GM12878 (cell line): ENCODE data around the gene SERPINB8. TPM values are rescaled to one million over a fixed set of nuclear protein-coding genes. Genes with fewer than 3 reads are reported as not detected.

Source experiments
- BCL11A ChIP-seq: IDR thresholded peaks from 2 replicates; pipeline ENCODE4 v1.6.1; 2011; ENCODE audit warnings: low read depth, low read length
- CBFB ChIP-seq: IDR thresholded peaks from 2 replicates; pipeline ENCODE4 v1.6.1; 2016; ENCODE audit warnings: antibody characterized with exemption, low read depth
- CBX3 ChIP-seq: fragments of 200-600 bp; sonication (generic); IDR thresholded peaks from 2 replicates; pipeline ENCODE4 v1.6.1; 2016; ENCODE audit warnings: low read depth, borderline replicate concordance
- CREB1 ChIP-seq: IDR thresholded peaks from 2 replicates; pipeline ENCODE4 v1.6.1; 2012; ENCODE audit warnings: low read depth, mild to moderate bottlenecking, inconsistent platforms
- EGR1 ChIP-seq, 2 experiments: IDR thresholded peaks; 1 replicate in 1 of 2; 2 replicates in 1 of 2; pipeline ENCODE4 v1.6.1; 2011 to 2012; ENCODE audit warnings: low read depth in 2 of 2, low read length in 2 of 2, borderline replicate concordance in 1 of 2, mild to moderate bottlenecking in 1 of 2, moderate library complexity in 1 of 2
- ETV6 ChIP-seq, 2 experiments: fragments of 450-650 bp in 1 of 2; IDR thresholded peaks in 1 of 2; conservative IDR thresholded peaks in 1 of 2; 2 replicates each; pipeline ENCODE4 v1.6.1; 2014; ENCODE audit warnings: antibody characterized with exemption in 1 of 2, borderline replicate concordance in 1 of 2, low read depth in 1 of 2, mild to moderate bottlenecking in 1 of 2, moderate library complexity in 1 of 2
- GATAD2B ChIP-seq: fragments of 450-650 bp; conservative IDR thresholded peaks from 2 replicates; pipeline ENCODE4 v1.6.1; 2017; ENCODE audit warnings: low read depth, mild to moderate bottlenecking, moderate library complexity
- HDGF ChIP-seq: fragments of 450-650 bp; IDR thresholded peaks from 2 replicates; pipeline ENCODE4 v1.6.1; 2016; ENCODE audit warnings: antibody characterized with exemption
- IKZF1 ChIP-seq: fragments of 450-650 bp; conservative IDR thresholded peaks from 2 replicates; pipeline ENCODE4 v1.6.1; 2017; ENCODE audit warnings: antibody characterized with exemption, mild to moderate bottlenecking
- IRF4 ChIP-seq: IDR thresholded peaks from 2 replicates; pipeline ENCODE4 v1.6.1; 2011; ENCODE audit warnings: low read depth, low read length
- MEF2A ChIP-seq: IDR thresholded peaks from 2 replicates; pipeline ENCODE4 v1.6.1; 2011; ENCODE audit warnings: low read depth, mild to moderate bottlenecking, low read length, moderate library complexity; ENCODE audit not compliant: insufficient read depth
- MEF2B ChIP-seq: fragments of 450-650 bp; IDR thresholded peaks from 2 replicates; pipeline ENCODE4 v1.6.1; 2018; ENCODE audit warnings: mild to moderate bottlenecking, moderate library complexity; ENCODE audit not compliant: partially characterized antibody, poor library complexity, severe bottlenecking
- MTA2 ChIP-seq: fragments of 450-650 bp; IDR thresholded peaks from 2 replicates; pipeline ENCODE4 v1.6.1; 2016; ENCODE audit warnings: low read depth, mild to moderate bottlenecking, moderate library complexity
- YY1 ChIP-seq: IDR thresholded peaks from 2 replicates; pipeline ENCODE4 v1.6.1; 2011; ENCODE audit warnings: low read depth, mild to moderate bottlenecking, low read length
- polyA plus RNA-seq, 11 experiments: library from polyadenylated mRNA; depleted of rRNA in 4 of 11; unstranded in 6 of 11; stranded (reverse) in 5 of 11; fragments of >200 nt; fragmentation: Nextera tagmentation in 4 of 11; fragmentation: Illumina TruSeq in 1 of 11; extraction: Ambion mirVana in 4 of 11; extraction: Trizol in 1 of 11; gene quantifications; 1 replicate in 1 of 11; 2 replicates in 10 of 11; pipeline versions ENCODE4 v1.2.1 to v1.2.3, GENCODE V29; 2011 to 2016; ENCODE audit warnings: inconsistent platforms in 2 of 11, missing spikeins in 2 of 11, low read depth in 1 of 11
- total RNA-seq, 4 experiments: library from RNA; depleted of rRNA in 3 of 4; stranded (reverse); fragments of >200 nt in 3 of 4; fragmentation: Illumina TruSeq in 1 of 4; extraction: Trizol in 1 of 4; gene quantifications; 2 replicates each; pipeline versions ENCODE4 v1.2.1 to v1.2.3, GENCODE V29; 2013 to 2021
- TF ChIP-seq, protein P1 (sequence below): fragments of 450-650 bp; IDR thresholded peaks from 2 replicates; pipeline ENCODE4 v1.6.1; 2016; ENCODE audit warnings: mild to moderate bottlenecking
- TF ChIP-seq, protein P2 (sequence below): fragments of 150-350 bp; IDR thresholded peaks from 2 replicates; pipeline ENCODE4 v1.6.1; 2016; ENCODE audit warnings: low read depth, low read length
- TF ChIP-seq, protein P3 (sequence below), 3 experiments: IDR thresholded peaks in 2 of 3; conservative IDR thresholded peaks in 1 of 3; 2 replicates each; pipeline ENCODE4 v1.5.1; 2011; ENCODE audit warnings: low read depth in 3 of 3, low read length in 3 of 3, mild to moderate bottlenecking in 3 of 3, control low read depth in 2 of 3, moderate library complexity in 2 of 3, inconsistent platforms in 1 of 3, mixed read lengths in 1 of 3; ENCODE audit not compliant: control insufficient read depth in 2 of 3, insufficient read depth in 1 of 3; ENCODE audit errors: extremely low read depth in 1 of 3
- TF ChIP-seq, protein P4 (sequence below): IDR thresholded peaks from 2 replicates; pipeline ENCODE4 v1.6.1; 2012; ENCODE audit warnings: low read depth, low read length, improper control_type of control experiment
- TF ChIP-seq, protein P5 (sequence below): fragments of 150-350 bp; IDR thresholded peaks from 2 replicates; pipeline ENCODE4 v1.6.1; 2014; ENCODE audit warnings: mild to moderate bottlenecking, low read depth, low read length

The SERPINB8 gene
- total and polyA plus RNA-seq, 10 of the 15 experiments (the other 5 are each of a cell fraction or from before 2014, with no cell fraction given): 8.1 to 31.5 (median 16.7) TPM

DNA sequence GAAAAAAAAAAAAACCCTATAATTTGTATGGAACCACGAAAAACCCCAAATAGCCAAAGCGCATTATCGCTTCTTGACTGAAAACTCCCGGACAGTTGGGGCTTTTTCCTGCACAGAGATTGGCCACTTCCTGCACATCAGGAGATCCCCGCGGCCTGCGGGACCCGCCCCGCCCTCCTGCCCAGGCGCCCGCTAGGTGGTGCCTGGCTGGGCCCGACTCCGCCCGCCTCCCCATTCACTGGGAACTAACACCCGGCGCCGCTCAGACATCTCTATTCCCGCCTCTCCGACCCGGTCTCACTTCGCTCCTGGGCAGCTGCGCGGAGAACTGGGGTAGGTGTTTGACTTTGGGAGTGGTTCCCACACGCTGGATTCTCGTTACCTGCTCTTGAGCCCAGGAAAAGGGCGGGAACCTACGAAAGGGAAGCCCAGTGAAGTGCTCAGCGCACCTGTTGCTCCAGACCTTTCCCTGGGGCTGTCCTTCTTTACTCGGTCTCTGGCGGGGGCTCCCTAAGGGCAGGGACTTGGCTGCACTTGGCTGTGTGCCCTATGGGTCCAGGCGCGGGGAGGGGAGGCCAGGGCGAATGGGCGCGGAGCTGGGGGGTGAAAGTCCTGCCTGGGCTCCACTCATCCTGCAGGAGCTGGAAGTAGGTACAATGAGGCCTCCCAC, 20.7 kb upstream of the SERPINB8 start, which contains the start of gene HMSD (continued):
- 0 out of 3 replicates have a peak, but pooled peaks of 1 of the 2 experiments have one; percentile 13 for TF ChIP-seq EGR1 (IDR thresholded peaks at IDR 0.05; ENCODE audit: borderline replicate concordance in 1 of 2, low read depth in 2 of 2, low read length in 2 of 2)
- 0 out of 2 replicates have a peak, but pooled peaks have one; percentile 52 for TF ChIP-seq HDGF
- TF ChIP-seq GATAD2B: peak; percentile 63
- no peak for TF ChIP-seq YY1
- TF ChIP-seq, protein P1, sequence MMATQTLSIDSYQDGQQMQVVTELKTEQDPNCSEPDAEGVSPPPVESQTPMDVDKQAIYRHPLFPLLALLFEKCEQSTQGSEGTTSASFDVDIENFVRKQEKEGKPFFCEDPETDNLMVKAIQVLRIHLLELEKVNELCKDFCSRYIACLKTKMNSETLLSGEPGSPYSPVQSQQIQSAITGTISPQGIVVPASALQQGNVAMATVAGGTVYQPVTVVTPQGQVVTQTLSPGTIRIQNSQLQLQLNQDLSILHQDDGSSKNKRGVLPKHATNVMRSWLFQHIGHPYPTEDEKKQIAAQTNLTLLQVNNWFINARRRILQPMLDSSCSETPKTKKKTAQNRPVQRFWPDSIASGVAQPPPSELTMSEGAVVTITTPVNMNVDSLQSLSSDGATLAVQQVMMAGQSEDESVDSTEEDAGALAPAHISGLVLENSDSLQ: peak; percentile 35; the same call in 1 of the 2 replicates
- peak in 1 of 2 experiments; percentile 32; a peak in 1 of 4 replicates for TF ChIP-seq ETV6 (conservative IDR thresholded peaks at IDR 0.05 in 1 of 2, IDR thresholded peaks at IDR 0.05 in 1 of 2; ENCODE audit: borderline replicate concordance in 1 of 2, low read depth in 1 of 2)
- TF ChIP-seq, protein P2, sequence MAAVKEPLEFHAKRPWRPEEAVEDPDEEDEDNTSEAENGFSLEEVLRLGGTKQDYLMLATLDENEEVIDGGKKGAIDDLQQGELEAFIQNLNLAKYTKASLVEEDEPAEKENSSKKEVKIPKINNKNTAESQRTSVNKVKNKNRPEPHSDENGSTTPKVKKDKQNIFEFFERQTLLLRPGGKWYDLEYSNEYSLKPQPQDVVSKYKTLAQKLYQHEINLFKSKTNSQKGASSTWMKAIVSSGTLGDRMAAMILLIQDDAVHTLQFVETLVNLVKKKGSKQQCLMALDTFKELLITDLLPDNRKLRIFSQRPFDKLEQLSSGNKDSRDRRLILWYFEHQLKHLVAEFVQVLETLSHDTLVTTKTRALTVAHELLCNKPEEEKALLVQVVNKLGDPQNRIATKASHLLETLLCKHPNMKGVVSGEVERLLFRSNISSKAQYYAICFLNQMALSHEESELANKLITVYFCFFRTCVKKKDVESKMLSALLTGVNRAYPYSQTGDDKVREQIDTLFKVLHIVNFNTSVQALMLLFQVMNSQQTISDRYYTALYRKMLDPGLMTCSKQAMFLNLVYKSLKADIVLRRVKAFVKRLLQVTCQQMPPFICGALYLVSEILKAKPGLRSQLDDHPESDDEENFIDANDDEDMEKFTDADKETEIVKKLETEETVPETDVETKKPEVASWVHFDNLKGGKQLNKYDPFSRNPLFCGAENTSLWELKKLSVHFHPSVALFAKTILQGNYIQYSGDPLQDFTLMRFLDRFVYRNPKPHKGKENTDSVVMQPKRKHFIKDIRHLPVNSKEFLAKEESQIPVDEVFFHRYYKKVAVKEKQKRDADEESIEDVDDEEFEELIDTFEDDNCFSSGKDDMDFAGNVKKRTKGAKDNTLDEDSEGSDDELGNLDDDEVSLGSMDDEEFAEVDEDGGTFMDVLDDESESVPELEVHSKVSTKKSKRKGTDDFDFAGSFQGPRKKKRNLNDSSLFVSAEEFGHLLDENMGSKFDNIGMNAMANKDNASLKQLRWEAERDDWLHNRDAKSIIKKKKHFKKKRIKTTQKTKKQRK: no peak
- TF ChIP-seq MTA2: peak; percentile 15; the same call in 1 of the 2 replicates
- TF ChIP-seq BCL11A: 0 out of 2 replicates have a peak, but pooled peaks have one; percentile 45
- no peak for TF ChIP-seq MEF2B
- TF ChIP-seq IKZF1: peak; percentile 93
- TF ChIP-seq MEF2A: peak; percentile 50
- TF ChIP-seq, protein P3, sequence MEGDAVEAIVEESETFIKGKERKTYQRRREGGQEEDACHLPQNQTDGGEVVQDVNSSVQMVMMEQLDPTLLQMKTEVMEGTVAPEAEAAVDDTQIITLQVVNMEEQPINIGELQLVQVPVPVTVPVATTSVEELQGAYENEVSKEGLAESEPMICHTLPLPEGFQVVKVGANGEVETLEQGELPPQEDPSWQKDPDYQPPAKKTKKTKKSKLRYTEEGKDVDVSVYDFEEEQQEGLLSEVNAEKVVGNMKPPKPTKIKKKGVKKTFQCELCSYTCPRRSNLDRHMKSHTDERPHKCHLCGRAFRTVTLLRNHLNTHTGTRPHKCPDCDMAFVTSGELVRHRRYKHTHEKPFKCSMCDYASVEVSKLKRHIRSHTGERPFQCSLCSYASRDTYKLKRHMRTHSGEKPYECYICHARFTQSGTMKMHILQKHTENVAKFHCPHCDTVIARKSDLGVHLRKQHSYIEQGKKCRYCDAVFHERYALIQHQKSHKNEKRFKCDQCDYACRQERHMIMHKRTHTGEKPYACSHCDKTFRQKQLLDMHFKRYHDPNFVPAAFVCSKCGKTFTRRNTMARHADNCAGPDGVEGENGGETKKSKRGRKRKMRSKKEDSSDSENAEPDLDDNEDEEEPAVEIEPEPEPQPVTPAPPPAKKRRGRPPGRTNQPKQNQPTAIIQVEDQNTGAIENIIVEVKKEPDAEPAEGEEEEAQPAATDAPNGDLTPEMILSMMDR (IDR thresholded peaks at IDR 0.05 in 2 of 3, conservative IDR thresholded peaks at IDR 0.05 in 1 of 3; ENCODE audit: control insufficient read depth in 2 of 3, extremely low read depth in 1 of 3, insufficient read depth in 1 of 3, low read depth in 3 of 3, low read length in 3 of 3): peak; percentile 49 to 60 (median 54)
- TF ChIP-seq, protein P4, sequence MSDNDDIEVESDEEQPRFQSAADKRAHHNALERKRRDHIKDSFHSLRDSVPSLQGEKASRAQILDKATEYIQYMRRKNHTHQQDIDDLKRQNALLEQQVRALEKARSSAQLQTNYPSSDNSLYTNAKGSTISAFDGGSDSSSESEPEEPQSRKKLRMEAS: peak; percentile 35; the same call in 1 of the 2 replicates
- peak; percentile 29; the same call in 1 of the 2 replicates for TF ChIP-seq CREB1
- peak; percentile 46; the same call in 1 of the 2 replicates for TF ChIP-seq CBFB
- TF ChIP-seq CBX3: no peak
- 0 out of 2 replicates have a peak, but pooled peaks have one; percentile 1 for TF ChIP-seq IRF4
- TF ChIP-seq, protein P5, sequence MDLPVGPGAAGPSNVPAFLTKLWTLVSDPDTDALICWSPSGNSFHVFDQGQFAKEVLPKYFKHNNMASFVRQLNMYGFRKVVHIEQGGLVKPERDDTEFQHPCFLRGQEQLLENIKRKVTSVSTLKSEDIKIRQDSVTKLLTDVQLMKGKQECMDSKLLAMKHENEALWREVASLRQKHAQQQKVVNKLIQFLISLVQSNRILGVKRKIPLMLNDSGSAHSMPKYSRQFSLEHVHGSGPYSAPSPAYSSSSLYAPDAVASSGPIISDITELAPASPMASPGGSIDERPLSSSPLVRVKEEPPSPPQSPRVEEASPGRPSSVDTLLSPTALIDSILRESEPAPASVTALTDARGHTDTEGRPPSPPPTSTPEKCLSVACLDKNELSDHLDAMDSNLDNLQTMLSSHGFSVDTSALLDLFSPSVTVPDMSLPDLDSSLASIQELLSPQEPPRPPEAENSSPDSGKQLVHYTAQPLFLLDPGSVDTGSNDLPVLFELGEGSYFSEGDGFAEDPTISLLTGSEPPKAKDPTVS: no peak
